GM19240 (cell line): ENCODE data around the gene RGS9.
A peak's percentile ranks its signal among the peaks of the same experiment; 100 is the strongest.
"Not testable (repeated sequence)": the region's sequence is repeated elsewhere in the genome, so short reads cannot be mapped to it uniquely, and the experiment has no call there.

Source experiments
- DNase-seq: peaks from one replicate; pipeline ENCODE4 v3.0.0; 2011; ENCODE audit warnings: low spot score; ENCODE audit not compliant: insufficient read length

Gene RGS9

DNA sequence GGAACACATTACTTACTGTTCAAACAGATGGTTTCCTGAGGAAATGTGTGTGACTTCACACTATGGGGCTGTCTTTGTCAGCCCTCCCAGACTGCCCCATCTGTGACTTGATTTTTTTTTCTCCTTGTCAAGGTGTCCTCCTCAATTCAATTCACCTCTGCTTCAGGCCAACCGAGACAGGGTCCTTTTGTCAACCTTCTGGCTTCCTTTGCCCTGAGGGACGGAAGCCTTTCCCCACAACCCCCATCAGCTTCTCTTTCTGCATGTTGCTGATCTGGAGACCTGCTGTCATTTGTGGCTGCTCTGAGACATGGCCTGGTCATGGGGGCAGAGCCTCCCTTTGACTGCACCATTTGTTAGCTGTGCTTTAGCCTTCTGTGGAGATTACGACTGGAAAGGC, 21.3 kb upstream of the RGS9 start:
- no peak for DNase-seq

DNA sequence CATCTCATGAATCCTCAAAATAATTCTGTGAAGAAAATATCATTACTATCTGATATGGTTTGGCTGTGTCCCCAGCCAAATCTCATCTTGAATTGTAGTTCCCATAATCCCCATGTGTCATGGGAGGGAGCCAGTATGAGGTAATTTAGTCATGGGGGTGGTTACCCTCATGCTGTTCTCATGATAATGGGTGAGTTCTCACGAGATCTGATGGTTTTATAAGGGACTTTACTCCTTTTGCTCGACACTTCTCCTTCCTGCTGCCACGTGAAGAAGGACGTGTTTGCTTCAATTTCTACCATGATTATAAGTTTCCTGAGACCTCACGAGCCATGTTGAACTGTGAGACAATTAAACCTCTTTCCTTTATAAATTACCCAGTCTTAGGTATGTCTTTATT, 20.7 kb upstream of the RGS9 start:
- not testable (repeated sequence) for DNase-seq

DNA sequence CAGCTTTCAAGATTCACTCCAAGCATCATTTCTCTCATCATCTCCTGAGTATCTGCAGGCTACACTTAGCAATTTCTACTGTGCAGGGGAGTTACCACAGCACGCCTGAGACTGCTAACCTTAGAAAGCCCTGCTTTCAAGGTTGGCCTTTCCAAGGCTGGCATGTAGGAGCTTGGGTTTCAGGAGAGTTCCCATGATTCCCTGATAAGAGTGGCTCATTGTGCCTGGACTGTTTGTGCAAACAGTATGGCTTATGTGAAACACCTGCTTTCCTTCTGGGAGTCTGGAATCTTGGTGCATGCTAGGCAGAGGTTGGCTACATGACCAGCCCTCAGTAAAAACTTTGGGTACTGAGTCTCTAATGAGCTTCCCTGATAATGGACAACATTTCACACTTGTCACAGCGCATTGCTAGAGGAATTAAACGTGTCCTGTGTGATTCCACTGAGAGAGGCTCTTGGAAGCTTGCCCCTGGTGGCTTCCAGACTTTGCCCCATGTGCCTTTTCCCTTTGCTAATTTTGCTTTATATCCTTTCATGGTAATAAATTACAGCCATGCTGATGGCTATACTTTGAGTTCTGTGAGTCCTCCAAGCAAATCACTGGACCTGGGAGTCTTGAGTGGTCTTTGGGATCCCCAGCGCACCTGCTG, 19.7 kb upstream of the RGS9 start:
- DNase-seq = no peak

DNA sequence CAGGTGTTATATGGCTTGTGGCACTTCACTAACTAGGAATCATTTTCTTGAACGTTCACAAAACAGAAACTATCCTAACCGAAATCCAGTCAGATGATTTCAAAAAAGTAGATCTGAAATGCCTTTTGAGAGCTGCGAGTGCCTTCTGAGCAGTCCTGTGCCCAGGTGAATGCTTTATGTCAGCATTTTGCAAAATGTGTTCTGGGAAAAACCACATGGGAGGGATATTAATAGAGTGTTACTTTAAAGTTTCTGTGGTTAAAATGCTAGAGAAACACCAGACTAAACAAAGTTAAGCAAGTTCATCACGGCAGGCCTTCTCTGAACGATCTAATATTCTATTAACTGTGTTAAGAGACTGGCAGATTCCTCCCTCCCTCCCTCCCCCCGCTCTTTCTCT, 15.8 kb upstream of the RGS9 start:
- no peak for DNase-seq

DNA sequence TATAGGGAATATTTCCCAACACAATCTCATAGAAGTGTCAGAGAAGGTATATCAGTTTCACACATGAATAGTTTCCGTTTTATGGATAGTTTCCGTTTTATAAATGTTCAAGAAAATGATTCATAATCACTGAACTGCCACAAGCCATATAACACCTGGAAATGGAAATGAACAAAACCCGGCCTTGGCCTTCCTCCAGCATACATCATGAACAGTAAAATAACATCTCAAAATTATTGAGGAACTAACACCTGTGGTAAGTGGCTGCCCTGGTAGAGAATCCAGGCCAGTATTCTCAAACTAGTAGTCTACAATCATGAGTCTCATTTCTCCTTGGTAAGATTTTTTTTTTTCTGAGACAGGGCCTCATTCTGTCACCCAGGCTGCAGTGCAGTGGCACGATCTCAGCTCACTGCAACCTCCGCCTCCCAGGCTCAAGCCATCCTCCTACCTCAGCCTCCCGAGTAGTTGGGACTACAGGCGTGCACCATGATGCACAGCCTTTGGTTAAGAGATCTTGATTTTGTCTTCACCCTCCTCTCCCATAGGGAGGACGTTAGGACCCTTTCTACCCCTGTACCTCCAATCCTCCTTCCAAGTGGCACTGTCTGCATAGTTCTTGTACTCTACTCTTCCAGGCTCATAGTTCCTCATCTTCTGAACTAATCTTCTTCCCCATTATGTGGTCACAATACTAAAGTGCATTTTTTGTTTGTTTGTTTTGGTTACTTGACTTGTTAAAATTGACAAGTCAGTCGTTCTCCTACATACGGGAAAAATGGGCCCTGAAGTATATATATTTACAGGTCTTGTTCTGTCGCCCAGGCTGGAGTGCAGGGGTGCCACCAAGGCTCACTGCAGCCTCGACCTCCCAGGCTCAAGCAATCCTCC, 15.0 kb upstream of the RGS9 start:
- DNase-seq = no peak

DNA sequence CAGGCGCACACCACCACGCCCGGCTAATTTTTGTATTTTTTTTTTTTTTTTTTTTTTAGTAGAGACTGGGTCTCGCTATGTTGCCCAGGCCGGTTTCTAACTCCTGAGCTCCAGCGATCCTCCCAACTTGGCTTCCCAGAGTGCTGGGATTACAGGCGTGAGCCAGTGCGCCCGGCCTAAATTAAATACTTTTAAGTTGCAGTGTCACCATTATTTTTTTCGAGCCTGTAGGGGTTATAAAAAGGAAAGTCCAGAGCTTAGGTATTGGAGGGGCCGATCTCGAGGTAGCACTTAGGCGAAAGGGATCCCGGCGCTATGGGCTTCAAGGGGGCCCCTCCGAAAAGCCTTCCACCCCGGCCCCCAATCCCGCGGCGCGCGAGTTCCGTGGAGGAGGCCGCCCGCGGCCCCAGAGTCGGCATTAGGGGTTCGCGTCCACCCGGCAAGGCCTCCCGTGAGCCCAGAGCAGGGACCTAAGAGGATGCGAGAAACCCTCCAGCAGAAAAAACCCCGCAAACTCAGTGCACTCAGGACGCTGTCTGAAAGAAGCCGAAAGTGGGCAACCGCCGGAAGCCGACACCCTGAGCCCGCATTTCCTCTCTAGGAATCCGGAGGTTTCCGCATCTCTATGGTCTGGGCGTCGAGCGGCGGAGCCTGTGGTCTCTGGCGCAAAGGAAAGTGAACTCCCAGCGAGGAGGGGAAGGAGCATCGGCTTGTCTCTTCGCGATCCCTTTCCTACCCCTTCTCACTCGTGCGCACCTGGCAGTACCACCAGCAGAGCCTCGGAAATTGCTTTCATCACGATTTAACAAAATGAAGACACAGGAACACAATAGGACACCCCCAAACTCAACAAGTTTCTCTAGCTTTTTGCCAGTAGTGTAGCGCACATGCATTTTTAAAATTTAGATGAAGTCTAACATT, 14.1 kb upstream of the RGS9 start:
- peak; percentile 88 for DNase-seq

DNA sequence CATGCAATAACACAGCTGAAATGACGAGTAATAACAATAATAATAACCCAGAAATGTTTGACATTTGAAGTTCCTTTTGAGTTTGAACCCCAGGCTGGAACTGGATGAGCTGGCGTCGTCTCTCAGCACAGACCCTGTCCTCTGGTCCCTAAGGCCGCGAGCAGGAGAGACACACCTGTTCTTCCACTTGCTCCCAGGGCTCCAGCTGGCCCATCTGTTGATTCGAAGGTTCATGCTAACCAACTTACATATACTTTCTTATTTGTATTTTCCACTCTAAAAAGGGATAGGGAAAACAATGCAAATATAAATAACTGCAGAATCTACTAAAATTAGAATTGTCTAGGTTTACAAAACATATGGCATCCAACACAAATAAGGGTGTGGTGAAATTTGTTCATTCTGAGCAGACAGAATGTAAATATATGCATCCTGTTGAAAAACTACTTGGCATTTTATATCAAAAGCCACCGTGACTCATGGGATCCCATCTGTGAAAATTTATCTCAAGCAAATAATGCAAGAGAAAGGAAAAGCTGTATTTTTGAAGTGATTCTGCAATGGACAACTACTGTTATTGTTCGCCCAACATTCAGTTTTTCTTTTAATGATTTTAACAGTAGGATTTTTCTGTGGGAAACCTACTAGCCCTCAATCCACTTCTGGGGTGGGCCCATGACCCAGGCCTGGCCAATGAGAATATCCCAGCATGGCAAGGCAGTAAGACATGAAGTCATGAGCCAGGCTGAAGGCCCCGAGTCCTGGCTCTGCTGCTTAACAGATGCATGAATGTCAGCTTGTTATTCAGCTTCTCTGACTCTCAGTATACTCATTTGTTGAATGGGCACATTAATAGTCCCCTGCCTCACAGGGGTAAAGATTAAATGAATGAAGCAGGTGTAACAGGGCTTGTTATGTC, 13.2 kb upstream of the RGS9 start:
- no peak for DNase-seq

DNA sequence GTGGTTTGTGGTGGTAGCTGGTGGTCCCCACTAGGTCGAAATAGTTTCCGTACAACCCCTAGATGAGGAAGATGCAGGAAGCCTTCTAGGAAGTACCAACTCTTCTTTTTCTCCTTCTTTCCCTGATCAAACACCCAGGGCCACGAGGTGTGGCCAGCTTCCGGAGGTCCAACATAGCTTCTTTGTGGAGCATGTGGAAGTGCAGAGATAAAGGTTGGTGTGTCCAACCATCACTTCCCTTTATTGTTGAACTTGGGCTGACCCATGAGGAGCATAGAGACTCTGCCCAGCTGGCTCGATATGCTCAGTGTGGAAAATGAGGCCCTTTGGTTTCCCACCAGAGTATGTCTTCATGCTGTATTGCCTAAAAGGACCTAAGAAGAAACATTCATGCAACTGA, 6.3 kb upstream of the RGS9 start:
- no peak for DNase-seq

DNA sequence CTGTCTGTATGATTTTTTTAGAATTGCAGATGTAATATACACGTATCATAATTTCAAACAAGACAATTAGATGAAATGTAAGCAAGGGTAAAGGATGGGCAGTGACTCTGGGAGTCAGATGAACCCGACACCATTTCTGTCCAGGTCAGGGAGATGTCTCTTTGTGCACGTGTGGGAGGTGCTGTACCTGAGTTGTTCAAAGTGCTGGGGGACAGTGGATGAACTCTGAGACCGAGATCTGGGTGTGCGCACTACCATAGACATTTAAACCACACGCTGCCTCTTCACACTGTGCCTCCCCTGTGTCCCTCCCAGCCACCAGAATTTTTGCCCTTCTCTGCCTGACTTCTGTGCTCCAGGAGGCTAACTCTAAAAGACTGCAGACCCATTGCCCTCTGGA, 5.9 kb upstream of the RGS9 start:
- no peak for DNase-seq

DNA sequence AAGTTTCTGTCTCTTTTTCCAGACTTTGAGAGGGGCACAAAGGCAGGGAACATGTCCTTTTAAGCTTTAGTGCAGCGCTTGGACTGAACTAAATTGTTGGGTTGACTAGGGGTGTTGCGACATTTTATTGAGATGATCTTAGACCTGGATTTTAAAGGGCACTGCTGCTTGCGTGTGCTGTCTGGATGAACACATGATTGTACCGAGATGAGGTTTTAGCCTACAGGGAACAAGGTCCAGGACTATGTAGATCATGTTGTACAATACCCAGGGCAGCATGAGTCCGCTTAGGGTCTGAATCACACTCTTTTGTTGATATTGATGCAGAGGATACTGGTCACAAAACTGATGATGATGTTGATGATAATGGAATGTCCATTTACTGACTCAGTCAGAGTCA, 5.2 kb upstream of the RGS9 start:
- no peak for DNase-seq

DNA sequence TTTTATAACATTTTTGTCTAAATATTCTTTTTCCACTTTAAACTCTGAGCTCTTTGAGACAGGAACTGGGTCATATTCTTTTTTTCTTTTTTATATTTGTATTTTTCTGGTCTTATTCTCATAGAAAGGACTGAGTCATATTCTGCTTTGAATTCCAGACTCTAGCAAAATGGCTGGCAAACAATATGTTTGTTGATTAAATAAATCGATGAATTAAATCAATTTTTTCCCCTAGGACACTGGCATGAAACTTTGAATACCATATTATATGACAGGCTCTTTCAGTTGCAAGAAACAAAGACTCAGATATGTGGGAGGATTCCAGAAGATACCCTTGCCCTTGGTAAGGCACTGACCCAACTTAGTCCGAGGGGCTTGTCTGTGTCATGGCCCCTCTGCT, 3.1 kb upstream of the RGS9 start:
- no peak for DNase-seq

DNA sequence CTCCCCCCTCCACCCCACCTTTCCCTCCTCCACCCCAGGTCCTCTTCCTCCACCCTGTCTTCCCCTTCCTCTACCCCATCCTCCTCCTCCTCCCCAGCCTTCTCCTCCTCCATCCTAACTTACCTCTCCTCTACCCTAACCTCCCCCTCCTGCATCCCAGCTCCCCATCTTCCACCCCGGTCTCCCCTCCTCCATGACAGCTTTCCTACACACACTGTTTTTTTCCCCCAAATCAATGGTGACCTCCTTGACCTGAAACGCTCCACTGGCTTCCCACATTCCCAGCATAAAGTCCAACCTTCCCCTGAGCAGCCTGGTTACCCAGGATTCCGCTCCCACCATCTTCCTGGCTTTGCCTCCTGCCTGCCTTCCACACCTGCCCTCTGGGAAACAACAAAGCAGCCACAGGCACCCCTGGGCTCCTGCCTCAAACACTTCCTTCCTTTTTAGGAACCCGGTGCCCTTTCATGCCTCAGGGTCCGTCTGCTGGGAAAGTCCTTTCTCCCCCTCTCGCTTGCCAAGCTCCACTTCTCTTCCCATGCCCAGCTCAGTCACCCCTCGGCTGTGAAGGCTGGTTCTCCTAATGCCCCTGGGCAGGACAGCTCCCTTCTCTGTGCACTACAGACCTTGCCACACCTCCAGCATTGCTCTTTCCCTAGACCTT, 2.1 kb downstream of the RGS9 start:
- no peak for DNase-seq

DNA sequence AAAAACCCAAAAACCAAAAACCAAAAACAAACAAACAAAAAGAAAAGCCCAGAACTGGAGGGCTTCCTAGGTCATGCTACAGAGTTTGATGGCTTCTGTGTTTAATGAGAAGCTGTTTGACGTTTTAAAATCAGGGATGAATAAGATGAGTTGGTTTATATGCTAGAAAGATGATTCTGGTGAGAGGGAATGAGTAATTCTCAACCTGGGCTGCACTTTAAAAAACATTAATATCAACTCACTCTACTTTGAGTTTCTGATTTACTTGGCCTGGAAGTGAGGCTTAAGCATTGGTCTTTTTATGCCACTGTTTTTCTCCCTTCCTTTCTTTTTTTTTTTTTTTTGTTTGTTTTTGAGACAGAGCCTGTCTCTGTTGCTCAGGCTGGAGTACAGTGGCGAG, 5.1 kb downstream of the RGS9 start:
- DNase-seq = no peak

DNA sequence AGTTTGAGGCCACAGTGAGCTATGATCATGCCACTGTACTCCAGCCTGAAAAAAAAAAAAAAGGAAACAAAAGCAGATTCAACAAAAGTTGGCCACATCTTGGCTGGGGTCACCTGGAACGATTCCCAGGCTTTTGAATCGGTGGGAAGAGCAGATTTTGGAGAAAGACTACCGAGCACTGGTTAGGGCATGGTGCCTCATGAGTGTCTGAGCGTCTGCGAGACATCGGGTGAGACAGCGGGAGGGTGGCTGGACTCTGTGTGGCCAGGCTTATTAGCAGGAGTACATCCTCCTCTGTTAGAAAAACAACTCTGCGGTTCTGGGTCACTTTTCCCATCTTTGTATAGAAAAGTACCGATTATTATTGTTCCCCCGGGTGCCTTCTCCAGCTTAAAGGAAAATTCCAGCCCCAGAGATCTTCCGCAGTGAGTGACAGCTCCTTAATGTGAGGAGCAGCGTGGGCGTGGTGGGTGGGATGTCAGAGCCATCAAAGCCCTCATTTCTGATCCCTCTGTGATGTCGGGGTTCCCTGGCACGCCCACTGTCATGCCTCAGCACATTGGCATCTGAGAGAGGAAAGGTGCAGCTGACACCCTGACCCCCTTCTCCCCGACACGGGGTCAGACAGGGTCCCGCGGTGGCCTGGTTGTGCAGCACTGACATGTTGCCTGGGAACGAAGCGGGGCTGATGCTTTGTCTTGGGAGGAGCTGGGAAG, 6.9 kb downstream of the RGS9 start:
- DNase-seq = no peak

DNA sequence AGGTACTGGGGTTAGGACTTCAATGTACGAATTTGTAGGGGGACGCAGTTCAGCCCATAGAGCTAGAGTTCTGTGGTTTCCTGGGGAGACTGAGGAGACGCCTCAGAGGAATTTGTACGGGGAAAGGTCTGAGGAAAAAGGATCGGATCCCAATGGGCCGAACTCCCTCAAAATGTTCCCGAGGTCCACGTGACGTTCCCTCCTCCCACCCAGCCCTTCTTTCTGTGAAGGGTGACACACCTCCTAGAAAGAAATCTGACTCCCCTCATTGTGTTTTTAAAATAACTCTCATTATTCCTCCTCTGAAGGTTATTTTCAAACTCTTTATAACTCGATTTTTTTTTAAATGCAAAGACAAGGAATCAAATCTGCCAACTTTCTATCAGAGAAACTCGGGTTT, 8.6 kb downstream of the RGS9 start:
- no peak for DNase-seq

DNA sequence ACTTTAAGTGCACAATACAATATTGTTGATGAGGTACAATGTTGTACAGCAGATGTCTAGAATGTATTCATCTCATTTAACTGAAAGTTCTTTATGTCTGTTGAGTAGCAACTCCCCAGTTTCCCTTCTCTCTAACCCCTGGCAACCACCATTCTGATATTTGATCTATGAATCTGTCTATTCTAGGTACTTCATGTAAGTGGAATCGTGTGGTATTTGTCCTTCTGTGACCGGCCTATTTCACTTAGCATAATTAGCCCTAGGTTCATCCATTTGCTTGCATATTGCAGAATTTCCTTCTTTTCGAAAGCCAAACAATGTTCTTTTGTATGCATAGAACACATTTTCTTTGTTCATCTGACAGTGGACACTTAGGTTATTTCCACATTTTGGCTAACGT, 10.8 kb downstream of the RGS9 start:
- DNase-seq = no peak

DNA sequence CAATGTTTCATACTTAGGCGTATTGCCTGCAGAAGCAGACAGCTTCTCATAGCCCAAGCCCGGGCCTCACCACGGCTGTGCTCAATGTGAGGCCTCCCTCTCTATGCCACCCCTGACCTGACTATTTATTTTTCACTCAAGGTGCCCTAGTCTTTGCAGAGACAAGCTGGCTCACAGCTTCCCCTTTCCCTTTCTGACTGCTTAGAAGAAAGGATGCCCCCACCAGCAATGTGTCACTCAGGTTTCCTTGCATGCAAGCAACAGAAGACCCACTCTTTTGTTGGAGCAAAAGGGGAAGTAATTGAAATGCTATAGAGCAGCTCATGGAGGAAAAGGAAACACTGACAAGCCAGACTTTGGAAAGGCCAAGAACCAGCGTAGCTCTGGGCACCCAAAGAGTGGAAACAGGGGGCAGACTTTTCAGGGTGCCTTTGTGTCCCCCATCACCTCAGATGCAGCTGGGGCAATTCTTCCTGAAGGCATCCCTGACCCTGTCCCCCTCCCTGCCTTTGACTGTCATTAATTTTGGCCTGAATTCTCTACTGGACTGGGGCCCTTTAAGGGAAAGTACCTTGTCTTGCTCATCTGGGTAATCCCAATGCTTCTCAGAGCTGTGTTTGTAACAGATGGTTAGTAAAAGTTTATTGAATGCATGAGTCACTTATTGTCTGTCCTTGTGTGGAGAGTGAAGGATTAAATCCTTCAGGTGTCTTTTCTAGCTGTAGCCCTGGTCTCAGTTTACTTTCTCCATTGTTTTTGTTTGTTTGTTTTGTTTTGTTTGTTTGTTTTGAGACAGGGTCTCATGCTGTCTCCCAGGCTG, 17.8 kb downstream of the RGS9 start:
- DNase-seq = peak; percentile 61

DNA sequence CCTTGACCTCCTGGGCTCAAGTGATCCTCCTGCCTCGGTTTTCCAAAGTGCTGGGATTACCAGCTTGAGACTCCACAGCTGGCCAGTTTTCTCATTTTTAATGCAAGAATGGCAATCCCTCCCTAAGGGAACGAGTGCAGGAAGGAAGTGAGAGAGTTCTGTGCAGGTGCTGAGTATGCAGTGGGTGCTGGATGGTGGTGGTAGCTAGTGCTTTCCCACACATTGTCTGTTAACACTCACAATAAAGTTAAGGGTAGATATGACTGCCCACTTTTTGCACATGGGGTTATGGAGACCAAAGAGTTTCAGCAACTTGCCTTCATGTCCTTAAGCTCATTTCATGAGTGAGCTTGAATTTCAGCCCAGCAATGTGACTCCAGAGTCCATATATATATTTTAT, 18.5 kb downstream of the RGS9 start:
- DNase-seq = no peak
